NCI-H2171 (cell line): ENCODE measurements around the gene OR2J2.
"Not testable (repeated sequence)": the region's sequence is repeated elsewhere in the genome, so short reads cannot be mapped to it uniquely, and the experiment has no call there.

Experiments
- DNase-seq: peaks from one replicate; lab custom pipeline; 2025; lab: John Stamatoyannopoulos, UW

OR2J2 gene

GRCh38 chr6:29170607-29171006 lies at the start of gene OR2J2:
Gene OR2J2 (plus strand): TSS chr6:29170907. CDS start chr6:29173636, 2,729 bp downstream.
- not testable (repeated sequence) for DNase-seq

DNA sequence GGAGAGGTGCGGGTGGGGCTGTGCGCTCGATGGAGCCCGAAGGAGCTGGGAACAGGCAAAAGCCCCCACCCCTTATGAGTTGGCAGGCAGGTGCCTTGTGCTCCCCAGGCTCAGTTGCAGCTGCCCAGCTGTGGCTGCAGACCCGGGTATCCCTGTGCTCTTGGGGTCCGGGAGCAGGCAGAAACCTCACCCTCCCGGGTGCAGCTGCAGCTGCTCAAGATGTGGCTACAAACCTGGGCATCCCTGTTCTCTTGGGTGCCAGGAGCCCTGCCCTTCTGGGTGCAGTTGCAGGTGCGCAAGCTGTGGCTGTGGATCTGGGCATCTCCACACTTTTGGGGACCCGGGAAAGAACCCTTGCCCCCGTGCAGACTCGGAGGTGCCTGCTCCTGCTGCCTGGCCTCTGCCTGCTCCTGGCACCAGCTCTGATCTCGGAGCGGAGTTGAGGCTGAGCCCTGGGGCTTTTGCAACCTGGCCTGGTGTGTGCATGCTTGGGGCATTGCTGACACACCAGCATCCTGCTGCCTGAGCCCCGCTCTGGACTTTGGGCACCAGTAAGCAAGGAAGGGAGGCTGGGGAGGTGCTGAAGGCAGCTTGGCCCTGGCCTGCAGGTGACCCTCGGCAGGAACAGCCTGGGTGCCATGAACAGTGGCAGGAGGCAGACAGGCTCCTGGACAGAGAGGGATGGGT lies 41.2 kb upstream of the OR2J2 start:
- DNase-seq: no peak

DNA sequence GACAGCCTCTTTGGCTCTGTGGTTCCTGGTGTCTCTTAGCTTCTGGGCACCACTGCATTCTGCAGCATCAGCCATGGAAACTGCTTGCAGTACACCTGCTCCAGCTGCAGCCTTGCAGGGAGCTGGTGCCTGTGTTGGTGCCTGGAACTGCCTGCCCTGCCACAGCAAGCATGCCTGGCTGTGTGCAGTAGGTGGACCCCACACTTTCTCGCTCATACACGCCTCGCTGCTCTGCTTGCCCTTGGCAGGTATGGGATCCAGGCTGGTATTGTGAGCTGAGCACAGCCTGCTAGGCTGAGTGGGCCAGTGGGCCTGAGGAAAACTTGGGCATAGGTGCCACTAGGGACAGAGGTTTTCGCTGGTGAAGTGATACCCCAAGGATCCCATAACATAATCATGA lies 40.1 kb upstream of the OR2J2 start:
- DNase-seq: no peak

GRCh38 chr6:29131691-29132090 lies 39.0 kb upstream of the OR2J2 start:
- no peak for DNase-seq

GRCh38 chr6:29137724-29138123 lies 33.0 kb upstream of the OR2J2 start:
- DNase-seq: no peak

DNA sequence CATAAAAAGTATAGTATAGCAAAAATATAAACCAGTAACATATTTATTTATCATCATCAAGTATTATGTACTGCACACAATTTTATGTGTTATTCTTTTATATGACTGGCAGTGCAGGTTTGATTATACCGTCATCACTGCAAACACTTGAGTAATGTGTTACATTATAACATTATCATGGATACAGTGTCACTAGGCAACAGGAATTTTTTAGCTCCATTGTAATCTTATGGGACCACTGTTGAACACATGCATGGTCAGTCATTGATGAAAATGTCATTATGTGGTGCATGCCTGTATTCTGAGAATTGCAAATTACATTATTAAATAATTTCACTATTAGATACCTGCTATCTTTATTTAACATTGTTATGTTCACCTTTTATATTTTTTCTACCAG lies 29.1 kb upstream of the OR2J2 start:
- no peak for DNase-seq

DNA sequence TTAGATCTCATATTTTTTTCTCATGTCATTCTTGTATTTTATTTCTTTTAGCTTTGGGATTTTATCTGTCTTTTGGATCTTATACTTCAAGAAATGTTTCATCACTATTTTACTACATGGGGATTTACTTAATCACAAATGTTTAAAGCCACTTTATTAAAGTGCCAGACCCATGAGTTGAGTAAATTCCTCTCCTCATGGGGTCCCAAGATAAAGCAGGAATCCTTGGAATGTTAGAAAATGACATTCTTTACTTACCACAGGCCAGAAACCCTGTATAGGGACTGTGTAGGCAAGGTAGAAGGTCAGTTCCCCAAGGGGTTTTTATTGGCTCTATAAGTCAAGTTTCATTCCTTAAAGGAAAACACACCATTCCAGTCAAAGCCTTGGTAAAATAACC lies 28.4 kb upstream of the OR2J2 start:
- DNase-seq: no peak

DNA sequence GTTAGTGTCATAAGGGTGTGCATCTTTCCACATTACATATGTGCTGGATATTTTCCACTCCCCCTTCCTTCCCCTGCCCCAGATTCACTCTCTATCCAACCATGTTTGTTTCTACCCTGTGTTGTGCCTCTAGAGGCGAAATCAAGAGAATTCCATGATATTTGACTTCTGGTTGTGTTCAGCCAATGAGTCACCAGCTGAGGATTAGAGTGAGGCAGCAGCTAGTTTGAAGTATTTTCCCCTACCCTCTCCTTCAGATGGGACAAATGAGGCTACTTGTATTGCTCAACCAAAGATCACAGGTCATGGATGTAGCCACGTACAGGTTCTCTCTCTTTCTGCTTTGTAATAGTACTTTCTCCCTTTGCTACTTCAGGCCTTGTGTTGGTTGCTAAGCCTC lies 24.5 kb upstream of the OR2J2 start:
- DNase-seq: no peak

DNA sequence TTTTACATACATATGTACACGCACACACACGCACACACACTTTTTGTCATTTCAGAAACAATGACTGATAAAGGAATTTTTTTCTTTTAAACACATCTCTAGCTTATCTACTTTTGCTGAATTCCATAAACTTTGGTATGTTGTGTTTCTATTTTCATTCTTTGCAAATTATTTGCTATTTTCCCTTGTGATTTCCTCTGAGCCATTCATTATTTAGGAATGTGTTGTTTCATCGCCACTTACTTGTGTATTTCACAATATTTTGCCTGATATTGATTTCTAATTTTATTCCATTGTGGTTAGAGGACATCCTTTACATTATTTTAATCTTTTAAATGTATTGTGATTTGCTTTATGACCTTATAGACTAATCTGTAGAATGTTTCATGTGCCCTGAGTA lies 23.6 kb upstream of the OR2J2 start:
- no peak for DNase-seq

- DNase-seq: not testable (repeated sequence)
Observed at GRCh38 chr6:29149444-29149843, 21.3 kb upstream of the OR2J2 start.

DNA sequence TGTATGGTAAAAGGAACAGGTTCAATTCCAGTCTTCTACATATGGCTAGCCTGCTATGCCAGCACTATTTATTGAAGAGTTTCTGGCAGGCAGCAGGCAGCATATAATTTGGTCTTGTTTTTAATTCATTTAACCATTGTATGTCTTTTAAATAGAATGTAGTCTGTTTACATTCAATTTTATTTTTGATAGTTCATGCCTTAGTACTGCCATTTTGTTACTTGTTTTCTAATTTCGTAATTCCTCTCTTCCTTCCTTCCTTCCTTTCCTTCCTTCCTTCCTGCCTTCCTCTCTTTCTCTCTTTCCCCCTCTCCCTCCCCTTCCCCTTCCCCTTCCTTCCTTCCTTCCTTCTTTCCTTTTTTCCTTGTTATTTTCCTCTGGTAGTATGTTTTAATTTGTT lies 17.6 kb upstream of the OR2J2 start:
- no peak for DNase-seq

GRCh38 chr6:29155182-29155581 lies 15.5 kb upstream of the OR2J2 start:
- DNase-seq: not testable (repeated sequence)

DNA sequence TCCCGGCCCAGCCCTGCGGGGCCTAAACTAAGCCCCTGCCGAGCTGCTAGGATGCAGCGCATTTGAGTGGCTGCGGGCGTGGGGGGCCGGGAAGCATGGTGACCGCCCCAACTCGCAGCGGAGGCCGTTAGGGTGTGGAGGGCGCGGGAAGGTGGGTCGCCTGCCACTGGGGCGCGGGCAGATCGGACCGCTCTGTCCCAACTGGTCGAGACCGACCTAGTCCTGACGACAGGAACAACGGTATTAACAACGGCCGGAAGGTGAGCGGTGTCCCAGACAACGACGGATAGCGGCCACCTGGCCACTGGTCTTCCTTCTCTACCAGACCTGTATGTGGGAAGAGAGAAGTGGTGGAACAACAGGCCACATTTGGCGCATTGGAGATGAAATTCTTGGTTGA lies 10.8 kb upstream of the OR2J2 start:
- not testable (repeated sequence) for DNase-seq

GRCh38 chr6:29165571-29165970 lies 5.1 kb upstream of the OR2J2 start:
- DNase-seq: not testable (repeated sequence)

DNA sequence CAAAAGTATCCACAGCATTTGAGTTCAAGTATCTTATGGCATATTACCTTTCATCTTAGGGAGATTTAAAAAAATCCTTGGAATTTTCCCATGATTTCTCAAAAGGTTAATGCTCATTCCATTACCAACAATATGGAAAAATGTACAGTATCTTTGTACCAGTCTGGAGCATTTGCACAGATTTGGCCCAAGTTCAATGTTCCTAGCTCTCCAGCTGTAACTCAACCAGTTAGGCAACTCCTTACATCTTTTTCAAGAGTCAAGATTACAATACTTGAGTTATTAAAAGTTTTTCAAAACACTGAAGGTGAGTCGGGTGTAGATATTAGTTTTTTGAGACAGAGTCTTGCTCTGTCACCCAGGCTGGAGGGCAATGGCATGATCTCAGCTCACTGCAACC lies 1.0 kb downstream of the OR2J2 start:
- DNase-seq: no peak

- DNase-seq: no peak
Observed at GRCh38 chr6:29183594-29183993, 12.9 kb downstream of the OR2J2 start.

- DNase-seq: not testable (repeated sequence)
Observed at GRCh38 chr6:29188659-29189058, 18.0 kb downstream of the OR2J2 start.

- no peak for DNase-seq
Observed at GRCh38 chr6:29200767-29201662, 30.3 kb downstream of the OR2J2 start.

- DNase-seq: no peak
Observed at GRCh38 chr6:29201966-29202365, 31.3 kb downstream of the OR2J2 start.

DNA sequence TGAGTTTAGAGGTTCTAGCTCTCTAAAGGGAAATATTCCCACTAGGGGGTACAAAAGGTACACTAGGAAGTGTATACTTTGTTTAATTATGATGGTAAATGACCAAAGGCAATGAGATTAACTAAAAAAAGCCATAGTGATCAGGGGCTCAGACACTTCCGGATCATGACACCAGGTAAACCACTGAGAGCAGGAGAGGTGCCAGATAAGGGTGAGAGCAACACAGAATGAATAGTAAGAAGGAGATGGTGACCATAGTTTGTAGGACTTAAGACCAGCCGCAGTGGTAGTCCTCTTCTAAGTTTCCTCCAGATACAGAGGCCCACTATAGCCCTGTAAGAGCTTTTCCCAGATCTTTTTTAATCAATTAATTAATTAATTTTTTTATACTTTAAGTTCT lies 40.8 kb downstream of the OR2J2 start:
- DNase-seq: no peak

GRCh38 chr6:29216528-29216927 lies 45.8 kb downstream of the OR2J2 start:
- DNase-seq: no peak

GRCh38 chr6:29217242-29217641 lies 46.5 kb downstream of the OR2J2 start:
- DNase-seq: not testable (repeated sequence)

GRCh38 chr6:29218056-29218455 lies 47.3 kb downstream of the OR2J2 start:
- not testable (repeated sequence) for DNase-seq
